IPS-18a (cell line): ENCODE data around the gene CAMK4.

Experiments used
- H3K27ac ChIP-seq: one replicate; pipeline ENCODE4 v1.5.1; 2013; ENCODE audit warnings: low read length
- H3K27me3 ChIP-seq: one replicate; pipeline ENCODE4 v1.6.1; 2013; ENCODE audit warnings: mild to moderate bottlenecking, low read length; ENCODE audit not compliant: control insufficient read depth, insufficient read depth
- H3K36me3 ChIP-seq: one replicate; pipeline ENCODE4 v1.6.1; 2013; ENCODE audit warnings: low read depth, low read length; ENCODE audit not compliant: control insufficient read depth
- H3K4me1 ChIP-seq: one replicate; pipeline ENCODE4 v1.6.1; 2013; ENCODE audit warnings: low read depth, low read length; ENCODE audit not compliant: control insufficient read depth
- H3K4me3 ChIP-seq: one replicate; pipeline ENCODE4 v1.5.1; 2013; ENCODE audit warnings: low read length
- H3K9ac ChIP-seq: one replicate; pipeline ENCODE4 v1.6.1; 2013; ENCODE audit warnings: mild to moderate bottlenecking, low read length, moderate library complexity
- H3K9me3 ChIP-seq: one replicate; pipeline ENCODE4 v1.6.1; 2013; ENCODE audit warnings: low read depth, low read length; ENCODE audit not compliant: control insufficient read depth

CAMK4 gene

GRCh38 chr5:111215971-111216370 is 8.2 kb upstream of the CAMK4 start:
- Histone ChIP-seq H3K27ac (no peak overlapping the region), H3K4me1 (peaks cover 15% of the 10 kb centered on the region)

DNA sequence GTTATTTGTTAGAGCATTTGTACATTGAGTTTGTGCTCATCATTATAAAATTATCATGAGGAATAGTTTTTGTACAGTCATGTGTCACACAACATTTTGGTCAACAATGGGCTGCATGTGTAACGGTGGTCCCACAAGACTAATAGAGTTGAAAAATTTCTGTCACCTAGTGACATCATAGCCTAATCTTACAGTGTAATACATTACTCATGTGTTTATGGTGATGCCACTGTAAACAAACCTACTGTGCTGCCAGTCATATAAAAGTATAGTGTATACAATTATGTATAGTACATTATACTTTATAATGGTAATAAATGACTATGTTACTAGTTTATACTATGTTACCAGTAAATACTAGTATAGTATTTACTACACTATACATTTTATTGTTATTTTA is 3.0 kb upstream of the CAMK4 start:
- Histone ChIP-seq H3K36me3 (no peaks in the 10 kb centered on the region), H3K9me3 (no peaks in the 10 kb centered on the region), H3K4me3 (no peak overlapping the region), H3K4me1 (peaks cover 11% of the 10 kb centered on the region), H3K27ac (no peak overlapping the region), H3K9ac (no peak overlapping the region), H3K27me3 (peaks cover 27% of the 10 kb centered on the region)

More at GRCh38 chr5:111215971-111216370, 8.2 kb upstream of the CAMK4 start:
- Histone ChIP-seq H3K9ac (no peak overlapping the region), H3K27me3 (no peaks in the 10 kb centered on the region), H3K36me3 (no peaks in the 10 kb centered on the region), H3K4me3 (no peak overlapping the region), H3K9me3 (no peaks in the 10 kb centered on the region)

DNA sequence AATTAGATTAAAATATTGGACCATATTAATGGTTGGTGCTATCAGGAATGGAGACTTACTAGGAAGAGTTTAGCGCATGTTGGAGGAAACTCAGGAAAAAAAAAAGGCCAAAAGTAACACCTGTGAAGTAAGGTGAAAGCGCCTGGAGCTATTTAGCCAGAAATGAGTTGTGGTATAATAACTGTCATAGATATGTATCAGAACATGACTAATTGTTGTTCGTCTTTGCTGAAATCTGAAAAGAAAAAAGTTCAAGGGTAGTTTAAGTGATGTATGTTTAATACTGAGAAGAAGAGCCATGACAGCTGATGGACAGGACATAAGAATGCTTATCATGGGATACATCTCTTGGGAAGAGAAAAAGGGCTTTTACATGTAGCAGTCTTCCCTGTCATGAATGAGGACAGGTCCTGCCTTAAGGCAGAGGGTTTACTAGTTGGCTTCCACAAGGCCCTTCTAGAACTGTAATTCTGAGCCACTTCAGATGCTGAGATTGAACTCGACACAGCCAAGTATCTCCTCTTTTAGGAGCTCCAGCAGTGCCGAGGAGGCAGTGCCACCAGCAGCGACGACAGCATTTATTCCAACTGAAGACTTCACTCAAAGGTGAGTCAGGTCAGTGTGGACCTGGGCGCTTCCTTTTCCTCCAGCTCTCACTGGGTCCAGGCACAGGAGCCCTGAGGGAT is 940 bp upstream of the CAMK4 start:
- H3K9ac ChIP-seq: peak overlapping the region; percentile 57
- H3K36me3 ChIP-seq: no peaks in the 10 kb centered on the region
- peak overlapping the region; percentile 78 for H3K4me3 ChIP-seq
- no peaks in the 10 kb centered on the region for H3K9me3 ChIP-seq
- no peak overlapping the region for H3K27ac ChIP-seq
- peaks cover 11% of the 10 kb centered on the region for H3K4me1 ChIP-seq
- H3K27me3 ChIP-seq: peaks cover 27% of the 10 kb centered on the region

DNA sequence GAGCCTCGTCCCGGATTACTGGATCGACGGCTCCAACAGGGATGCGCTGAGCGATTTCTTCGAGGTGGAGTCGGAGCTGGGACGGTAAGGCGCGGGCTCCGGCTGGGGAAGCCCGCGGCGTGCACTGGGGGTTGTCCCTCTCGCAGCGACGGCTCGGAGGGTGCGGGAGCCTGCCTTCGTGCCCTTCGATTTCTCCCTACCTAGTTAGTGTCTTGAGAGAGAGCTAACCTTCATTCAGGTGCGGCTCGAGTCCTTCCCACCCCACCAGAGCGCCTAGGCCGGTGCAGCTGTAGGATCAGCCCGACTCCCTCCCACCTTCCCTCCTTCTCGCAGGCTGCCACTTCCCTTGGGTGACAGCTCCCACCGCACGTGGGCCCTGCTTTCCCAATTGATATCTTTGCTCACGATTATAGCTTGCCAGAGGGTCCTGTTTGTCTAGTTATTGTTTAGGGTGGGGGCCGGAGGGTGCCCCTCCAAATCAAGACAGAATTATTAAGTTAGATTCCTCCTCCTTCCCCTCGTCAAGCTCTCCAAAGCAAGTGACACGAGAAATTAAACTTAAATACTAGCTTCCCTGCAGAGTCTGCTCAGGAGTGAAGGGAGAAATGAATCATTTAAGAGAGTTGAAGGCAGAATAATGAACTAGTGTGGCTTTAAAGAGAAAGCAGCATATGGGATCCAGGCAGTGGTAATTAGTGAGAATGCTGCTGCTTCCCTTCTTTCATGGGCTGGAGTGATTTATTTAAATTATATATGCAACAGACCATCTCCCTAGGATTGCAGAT is 569 bp downstream of the CAMK4 start:
- Histone ChIP-seq H3K36me3 (no peaks in the 10 kb centered on the region), H3K9ac (peak overlapping the region; percentile 45), H3K4me1 (peaks cover 5% of the 10 kb centered on the region), H3K4me3 (peak overlapping the region; percentile 78), H3K9me3 (no peaks in the 10 kb centered on the region), H3K27ac (no peak overlapping the region), H3K27me3 (peaks cover 27% of the 10 kb centered on the region)

GRCh38 chr5:111225926-111226325 is 1.7 kb downstream of the CAMK4 start:
- H3K27ac ChIP-seq: no peak overlapping the region
- no peaks in the 10 kb centered on the region for H3K9me3 ChIP-seq
- no peak overlapping the region for H3K9ac ChIP-seq
- H3K4me3 ChIP-seq: no peak overlapping the region
- peaks cover 27% of the 10 kb centered on the region for H3K27me3 ChIP-seq
- no peaks in the 10 kb centered on the region for H3K36me3 ChIP-seq
- H3K4me1 ChIP-seq: peaks cover 3% of the 10 kb centered on the region

GRCh38 chr5:111226556-111226955 is 2.4 kb downstream of the CAMK4 start:
- Histone ChIP-seq H3K27ac (no peak overlapping the region), H3K27me3 (peaks cover 27% of the 10 kb centered on the region), H3K9me3 (no peaks in the 10 kb centered on the region), H3K9ac (no peak overlapping the region), H3K36me3 (no peaks in the 10 kb centered on the region), H3K4me1 (peaks cover 3% of the 10 kb centered on the region), H3K4me3 (no peak overlapping the region)

DNA sequence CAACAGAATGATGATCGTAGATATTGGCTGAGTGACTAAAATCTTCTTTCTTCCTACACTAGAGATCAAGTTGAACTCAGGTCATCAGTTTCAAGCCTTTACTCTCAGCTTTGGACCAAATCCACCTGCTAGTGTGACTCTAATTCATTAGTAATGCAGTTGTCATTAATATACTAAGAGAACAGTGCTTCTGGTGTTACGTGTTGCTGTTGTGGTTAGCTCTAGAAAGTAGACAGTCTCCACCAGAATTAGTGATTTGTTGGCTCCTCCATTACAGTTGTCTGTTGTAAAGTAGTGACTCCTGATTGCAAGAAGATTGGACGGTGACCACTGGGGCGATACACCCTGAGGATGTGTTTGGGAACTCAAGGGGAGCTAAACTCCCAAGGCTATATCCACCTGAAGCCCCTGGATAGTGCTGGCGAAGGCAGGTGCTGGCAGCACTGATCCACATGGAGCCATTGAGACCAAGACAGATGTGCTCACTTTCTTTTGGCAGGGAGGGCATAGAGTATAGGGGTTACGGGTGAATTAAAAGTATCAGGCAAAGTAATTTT is 3.1 kb downstream of the CAMK4 start:
- Histone ChIP-seq H3K27me3 (peaks cover 27% of the 10 kb centered on the region), H3K9ac (no peak overlapping the region), H3K36me3 (no peaks in the 10 kb centered on the region), H3K4me1 (peaks cover 3% of the 10 kb centered on the region), H3K9me3 (no peaks in the 10 kb centered on the region), H3K27ac (no peak overlapping the region), H3K4me3 (no peak overlapping the region)

DNA sequence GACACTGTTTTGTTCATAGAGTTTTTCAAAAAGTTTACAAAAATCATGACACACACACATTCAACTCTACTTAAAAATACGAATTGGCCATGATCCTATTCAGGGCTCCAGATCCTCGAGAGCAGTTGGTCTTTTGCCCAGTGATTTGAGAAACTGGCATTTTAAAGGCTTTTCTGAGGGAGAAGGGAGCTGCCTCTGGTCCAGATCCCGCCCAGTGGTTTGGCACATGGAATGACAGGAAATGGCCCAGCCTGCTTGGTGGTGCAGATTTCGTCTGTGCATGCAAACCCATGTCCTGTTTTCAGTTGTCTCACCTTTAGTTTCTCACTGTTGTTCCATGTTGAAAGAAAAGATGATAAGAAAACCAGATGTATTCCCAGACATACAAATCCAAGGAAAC is 3.6 kb downstream of the CAMK4 start:
- Histone ChIP-seq H3K4me1 (peaks cover 3% of the 10 kb centered on the region), H3K27ac (no peak overlapping the region), H3K4me3 (no peak overlapping the region), H3K36me3 (no peaks in the 10 kb centered on the region), H3K27me3 (peaks cover 23% of the 10 kb centered on the region), H3K9me3 (no peaks in the 10 kb centered on the region), H3K9ac (no peak overlapping the region)

GRCh38 chr5:111228520-111229220 is 4.5 kb downstream of the CAMK4 start:
- H3K9ac ChIP-seq: no peak overlapping the region
- H3K4me3 ChIP-seq: no peak overlapping the region
- H3K4me1 ChIP-seq: peaks cover 3% of the 10 kb centered on the region
- H3K9me3 ChIP-seq: no peaks in the 10 kb centered on the region
- H3K36me3 ChIP-seq: no peaks in the 10 kb centered on the region
- no peak overlapping the region for H3K27ac ChIP-seq
- H3K27me3 ChIP-seq: peaks cover 16% of the 10 kb centered on the region

GRCh38 chr5:111229221-111229835 is 5.1 kb downstream of the CAMK4 start:
- no peak overlapping the region for H3K27ac ChIP-seq
- H3K9ac ChIP-seq: no peak overlapping the region
- peaks cover 16% of the 10 kb centered on the region for H3K27me3 ChIP-seq
- no peaks in the 10 kb centered on the region for H3K36me3 ChIP-seq
- peaks cover 3% of the 10 kb centered on the region for H3K4me1 ChIP-seq
- H3K9me3 ChIP-seq: no peaks in the 10 kb centered on the region
- no peak overlapping the region for H3K4me3 ChIP-seq
